Stimulated activated CD4-positive, alpha-beta T cell treated with anti-CD3 and anti-CD28 coated beads, Interleukin-15, amount 100 ng/mL, for 48 hours (primary cell): Measurements from ENCODE around the gene SIK3.

Source experiments
- DNase-seq, 2 donors: peaks; one replicate each; pipeline ENCODE4 v3.0.0-alpha.2; 2020; ENCODE audit warnings: low read depth in 2 of 2

SIK3 gene

GRCh38 chr11:117110294-117110950 is 12.2 kb upstream of the SIK3 start:
- DNase-seq: no peak

GRCh38 chr11:117107701-117108590 is 9.7 kb upstream of the SIK3 start:
- no peak for DNase-seq

DNA sequence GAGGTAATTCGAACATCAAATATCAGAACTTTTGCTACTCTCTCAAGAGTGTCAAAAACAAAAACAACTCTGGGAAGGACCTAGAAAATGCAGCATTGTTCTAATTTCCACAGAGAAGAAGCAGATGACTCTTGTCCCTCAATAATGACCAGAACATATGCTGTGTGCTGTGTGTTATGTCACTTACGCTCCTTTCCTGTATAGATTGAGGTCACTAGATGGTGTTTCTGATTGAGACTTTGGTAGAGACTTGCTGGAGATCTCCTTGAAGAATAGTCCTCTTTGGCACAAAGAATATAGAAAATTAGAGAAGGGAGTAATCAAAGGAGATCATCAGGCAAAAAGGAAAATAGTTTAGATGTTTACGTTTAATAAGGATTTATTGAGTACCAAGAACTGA is 2.3 kb upstream of the SIK3 start:
- DNase-seq: no peak

DNA sequence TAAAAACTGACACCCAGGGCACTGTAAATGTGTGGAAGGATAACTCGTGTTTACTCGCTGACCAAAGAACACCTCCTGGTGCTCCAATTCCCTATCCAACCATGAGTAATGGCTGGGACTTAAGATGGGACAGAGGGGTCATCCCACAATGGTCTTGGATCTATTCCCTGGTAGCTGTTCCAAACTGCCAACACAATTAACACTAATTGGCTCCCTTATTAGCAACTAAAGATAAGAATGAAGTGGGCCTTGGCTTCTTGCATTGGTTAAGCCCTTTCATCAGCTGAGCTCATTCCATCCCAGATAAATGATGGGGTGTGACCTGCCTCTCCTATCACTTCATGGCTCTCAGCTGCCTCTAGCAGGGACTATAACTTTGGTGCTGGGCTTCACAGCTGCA is 1.5 kb upstream of the SIK3 start:
- DNase-seq: no peak

- DNase-seq: peak in 1 of 2 donors; percentile 12
Observed at GRCh38 chr11:117097389-117098268, 599 bp downstream of the SIK3 start.

DNA sequence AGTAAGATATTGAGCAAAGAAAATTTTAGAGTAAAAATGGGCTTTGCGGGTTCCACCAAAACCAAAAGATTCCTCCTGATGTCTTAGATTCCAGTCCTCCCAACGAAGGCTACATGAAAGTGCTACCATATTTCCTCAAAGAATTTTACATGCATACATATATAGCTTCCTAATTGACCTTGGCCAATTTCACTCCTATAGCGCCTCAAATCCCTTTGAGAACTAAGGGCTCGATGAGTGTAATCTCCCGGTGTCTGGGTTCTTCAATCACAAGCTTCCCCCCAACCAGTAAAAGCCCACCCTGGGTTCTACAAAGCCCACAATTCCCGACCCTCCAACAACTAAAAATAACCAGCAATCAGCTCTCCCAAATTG is 1.2 kb downstream of the SIK3 start:
- DNase-seq: no peak

GRCh38 chr11:117096201-117096991 is 1.8 kb downstream of the SIK3 start:
- DNase-seq: no peak

DNA sequence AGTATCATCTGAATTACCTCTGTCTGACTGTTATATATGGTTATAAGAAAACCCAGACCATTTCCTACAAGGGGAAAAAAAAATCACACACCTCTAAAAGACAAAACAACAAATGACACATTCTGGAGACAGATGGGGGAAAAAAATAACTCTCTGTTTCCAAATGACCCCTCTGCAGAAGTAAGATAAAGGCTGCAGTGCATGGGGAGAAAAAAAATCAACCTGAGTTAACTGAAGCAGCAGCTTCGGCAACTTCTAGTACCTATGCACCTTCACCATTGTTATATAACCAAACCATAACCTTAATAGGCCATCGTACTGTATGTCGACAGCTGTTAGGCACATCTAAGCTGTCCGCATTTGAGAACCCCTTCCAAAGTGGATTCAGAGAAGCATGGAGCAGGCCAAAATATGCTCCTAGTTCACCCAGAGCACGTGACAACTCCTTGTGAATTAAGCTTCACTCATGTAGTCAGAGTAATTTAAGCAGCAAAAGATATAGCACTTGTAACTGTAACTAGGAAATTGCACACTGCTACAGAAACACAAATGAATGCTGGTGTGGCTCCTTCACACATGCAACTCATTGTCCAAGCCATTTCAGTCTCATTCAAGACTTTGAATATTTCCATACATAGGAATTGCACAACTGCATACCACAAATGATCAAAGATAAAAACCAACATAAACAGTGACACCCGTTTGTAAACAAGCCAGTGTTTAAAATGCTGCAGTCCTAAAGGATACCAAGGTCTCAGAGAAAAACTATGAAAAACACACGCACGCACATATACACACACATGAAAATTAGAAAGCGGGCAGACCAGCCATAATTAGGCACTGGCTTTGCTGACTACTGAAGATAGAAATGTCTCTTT is 2.7 kb downstream of the SIK3 start:
- DNase-seq: no peak

DNA sequence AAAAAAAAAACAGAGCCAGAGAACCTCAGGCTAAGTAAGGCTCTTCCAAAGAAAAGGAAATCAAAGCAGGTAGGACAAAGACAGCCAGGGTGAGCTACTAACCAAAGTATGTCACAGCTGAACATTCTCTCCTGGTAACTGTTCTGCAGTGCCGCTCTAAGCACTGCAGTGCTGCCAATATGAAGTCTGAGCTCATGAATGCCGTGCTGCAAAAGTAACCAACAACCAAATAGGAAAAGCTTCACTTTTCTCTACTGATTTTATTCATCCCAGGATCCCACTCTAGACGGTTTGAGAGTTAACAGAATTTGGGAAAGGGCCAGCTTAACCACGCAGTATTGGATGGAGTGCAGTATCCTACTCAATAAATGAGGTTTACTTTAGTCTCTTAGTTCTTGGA is 3.5 kb downstream of the SIK3 start:
- DNase-seq: no peak

DNA sequence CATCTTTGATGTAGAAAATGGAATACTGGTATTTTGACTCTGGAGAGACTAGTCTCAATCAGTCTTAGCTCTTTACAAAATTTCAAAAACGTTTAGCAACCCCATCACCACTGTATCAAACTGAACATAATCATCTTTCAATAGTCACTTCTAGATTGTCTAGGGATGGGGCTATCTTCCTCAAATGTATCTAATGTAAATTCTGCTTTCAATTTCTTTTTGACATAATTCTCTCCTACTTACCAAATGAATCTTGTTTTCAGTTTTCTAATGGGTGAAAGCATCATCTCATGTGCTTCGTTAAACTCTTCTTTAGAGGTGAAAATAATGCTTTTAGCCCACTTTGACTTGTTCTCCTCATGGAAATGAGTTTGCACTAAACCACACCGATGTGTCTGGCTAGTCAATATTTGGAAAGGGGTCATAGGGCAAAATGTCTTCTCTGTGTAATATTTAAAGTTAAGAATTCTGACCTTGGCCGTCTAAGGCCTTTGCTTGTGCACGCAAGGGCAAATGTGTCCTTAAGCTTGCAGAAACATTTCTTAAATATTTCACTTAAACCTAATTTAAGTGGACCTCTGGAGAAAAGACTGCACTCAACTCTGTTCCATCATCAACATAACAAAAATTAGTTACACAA is 5.2 kb downstream of the SIK3 start:
- no peak for DNase-seq

- DNase-seq: no peak
Observed at GRCh38 chr11:117091753-117092477, 6.3 kb downstream of the SIK3 start.

DNA sequence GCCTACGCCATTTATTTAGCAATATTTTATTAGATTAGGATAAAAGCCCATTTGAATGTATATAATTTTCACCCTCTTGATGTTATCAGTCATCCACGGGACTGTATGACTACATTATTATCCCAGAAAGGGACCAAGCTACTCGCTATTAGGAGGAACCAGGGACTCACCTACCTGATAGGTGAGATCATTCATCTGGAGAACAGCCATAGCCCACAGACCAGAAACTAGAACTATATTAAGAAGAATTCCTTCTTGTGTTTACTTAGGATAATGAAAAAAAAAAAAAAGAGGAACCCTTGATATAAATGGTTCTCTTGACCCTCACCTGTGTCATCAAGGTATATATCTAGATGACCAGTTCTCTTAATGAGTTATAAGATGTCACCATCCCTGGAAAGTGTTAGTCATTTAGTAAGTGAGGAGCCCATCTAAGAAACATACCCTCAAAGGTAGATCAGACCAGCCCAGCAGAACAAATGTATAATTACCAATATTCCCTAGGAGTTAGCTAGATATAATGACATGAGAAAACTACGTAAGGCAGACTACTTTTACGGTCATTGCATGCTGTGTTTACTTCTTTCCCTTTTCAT is 8.0 kb downstream of the SIK3 start:
- DNase-seq: no peak

GRCh38 chr11:117089685-117090084 is 8.5 kb downstream of the SIK3 start:
- DNase-seq: no peak

- no peak for DNase-seq
Observed at GRCh38 chr11:117087446-117087845, 10.8 kb downstream of the SIK3 start.

GRCh38 chr11:117084992-117085391 is 13.2 kb downstream of the SIK3 start:
- no peak for DNase-seq

DNA sequence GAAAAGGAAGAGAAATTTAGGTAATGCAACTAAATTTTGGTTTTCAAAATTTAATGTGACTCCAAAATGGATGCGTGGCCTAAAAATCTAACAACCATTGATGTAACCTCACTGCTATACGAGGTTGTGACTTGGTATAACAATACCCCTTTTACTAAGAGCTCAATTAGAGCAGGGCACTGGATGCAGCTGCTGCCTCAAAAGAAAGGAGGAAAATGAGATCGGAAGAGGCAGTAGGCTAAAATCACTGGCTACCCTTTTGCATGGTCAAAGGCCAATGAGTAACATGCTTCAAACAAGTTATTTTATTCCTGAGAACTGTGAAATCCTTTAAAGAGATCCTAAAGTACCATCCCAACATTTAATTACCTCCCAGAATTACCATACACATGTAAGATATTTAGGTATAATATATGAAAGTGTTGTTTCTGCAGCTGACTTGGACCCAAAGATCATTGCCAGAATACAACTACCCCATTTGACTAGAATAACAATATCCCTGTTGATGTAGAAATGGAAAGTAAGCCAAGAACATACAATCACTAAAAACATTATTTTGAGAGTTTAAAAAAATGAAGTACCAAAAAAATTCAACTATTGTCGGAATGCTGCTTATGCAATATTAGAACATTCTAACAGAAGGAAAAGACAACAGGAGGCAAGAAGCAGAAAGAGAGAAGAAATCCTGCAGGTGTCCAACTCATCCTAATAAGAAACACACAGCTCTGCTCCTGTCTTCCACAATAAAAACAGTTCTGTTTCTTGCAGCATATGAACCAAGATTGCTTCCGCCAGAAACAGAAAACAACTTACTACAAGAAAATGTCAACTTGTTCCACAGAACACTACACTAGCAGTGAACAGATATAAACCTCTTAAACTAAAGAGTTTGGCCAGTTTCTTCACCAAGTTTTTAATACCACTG is 15.0 kb downstream of the SIK3 start:
- DNase-seq: no peak

DNA sequence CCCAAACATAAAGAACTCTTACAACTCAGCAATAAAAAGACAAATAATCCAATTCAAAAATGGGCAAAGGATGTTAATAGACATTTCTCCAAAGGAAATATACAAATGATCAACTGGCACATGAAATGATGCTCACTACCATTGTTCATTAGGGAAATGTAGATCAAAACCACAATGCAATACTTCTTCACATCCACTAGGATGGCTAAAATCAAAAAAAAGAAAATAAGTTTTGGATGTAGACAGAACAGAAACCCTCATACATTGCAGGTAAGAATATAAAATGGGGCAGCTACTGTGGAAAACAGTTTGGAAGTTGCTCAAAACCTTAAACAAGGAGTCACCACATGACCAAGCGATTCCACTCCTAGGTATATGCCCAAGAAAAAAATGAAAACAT is 16.3 kb downstream of the SIK3 start:
- DNase-seq: no peak

DNA sequence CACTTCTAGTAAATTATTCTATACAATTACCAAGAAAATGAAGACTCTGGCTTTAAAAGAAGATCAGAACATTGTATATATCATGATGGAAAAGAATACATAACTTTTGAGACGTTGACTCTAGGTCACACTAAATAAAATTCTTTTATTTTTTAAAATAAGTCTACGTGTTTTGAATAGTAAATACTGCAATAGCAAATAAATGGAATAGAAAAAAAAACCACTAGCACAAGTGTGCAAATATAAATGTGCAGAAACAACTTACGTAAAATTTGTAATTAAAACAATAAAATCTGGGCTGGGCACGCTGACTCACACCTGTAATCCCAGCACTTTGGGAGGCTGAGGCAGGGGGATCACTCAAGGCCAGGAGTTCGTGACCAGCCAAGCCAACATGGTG is 17.9 kb downstream of the SIK3 start:
- DNase-seq: no peak
